ENCODE results near the gene LRRC55.

- no peak for TF ChIP-seq CTCF (IDR thresholded peaks at IDR 0.05 in 2 of 3, conservative IDR thresholded peaks at IDR 0.05 in 1 of 3; ENCODE audit: insufficient read depth in 2 of 3, low read depth in 1 of 3, low read length in 3 of 3)
- TF ChIP-seq, protein P1, sequence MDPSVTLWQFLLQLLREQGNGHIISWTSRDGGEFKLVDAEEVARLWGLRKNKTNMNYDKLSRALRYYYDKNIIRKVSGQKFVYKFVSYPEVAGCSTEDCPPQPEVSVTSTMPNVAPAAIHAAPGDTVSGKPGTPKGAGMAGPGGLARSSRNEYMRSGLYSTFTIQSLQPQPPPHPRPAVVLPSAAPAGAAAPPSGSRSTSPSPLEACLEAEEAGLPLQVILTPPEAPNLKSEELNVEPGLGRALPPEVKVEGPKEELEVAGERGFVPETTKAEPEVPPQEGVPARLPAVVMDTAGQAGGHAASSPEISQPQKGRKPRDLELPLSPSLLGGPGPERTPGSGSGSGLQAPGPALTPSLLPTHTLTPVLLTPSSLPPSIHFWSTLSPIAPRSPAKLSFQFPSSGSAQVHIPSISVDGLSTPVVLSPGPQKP (CRISPR knock-in tag; IDR thresholded peaks at IDR 0.05), result no peak
- TF ChIP-seq NR2F6 (CRISPR knock-in tag; IDR thresholded peaks at IDR 0.05), result no peak
- TF ChIP-seq, protein P2, sequence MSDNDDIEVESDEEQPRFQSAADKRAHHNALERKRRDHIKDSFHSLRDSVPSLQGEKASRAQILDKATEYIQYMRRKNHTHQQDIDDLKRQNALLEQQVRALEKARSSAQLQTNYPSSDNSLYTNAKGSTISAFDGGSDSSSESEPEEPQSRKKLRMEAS (CRISPR knock-in tag; IDR thresholded peaks at IDR 0.05), result no peak
- TF ChIP-seq FOXJ3 (CRISPR knock-in tag; IDR thresholded peaks at IDR 0.05), result no peak
These were observed 9.8 kb downstream of the LRRC55 start for GRCh38 chr11:57191311-57192219.
